Measurements from ENCODE around the gene CLDN15. TPM values are rescaled to one million over a fixed set of nuclear protein-coding genes. Genes with fewer than 3 reads are reported as not detected.

CLDN15 gene
- total RNA-seq, 4 donors from 2014 or later, result 27.2 to 58.5 (median 45.4) TPM

- H3K27ac ChIP-seq, result peak overlapping the region; percentile 76 to 85 (median 82)
- peak; percentile 58 for DNase-seq
Measured at GRCh38 chr7:101234636-101235035, 3.0 kb downstream of the CLDN15 start.

GRCh38 chr7:101233907-101234547, 3.6 kb downstream of the CLDN15 start:
- no peaks in the 10 kb centered on the region for H3K36me3 ChIP-seq
- H3K4me1 ChIP-seq, result peaks cover 4 to 54% (median 37%) of the 10 kb centered on the region in 4 donors
- in situ Hi-C loops (cut with MboI; ENCODE audit: low pct_ligation_motif_present in 1 of 4, low pct_unique_long_range_greater_than_20kb in 1 of 4, low sequenced_read_pairs in 3 of 4) (no loop called here), intact Hi-C loops (cut with DNase I; ENCODE audit: low total_unique reads) (no loop called here)
- no peaks in the 10 kb centered on the region for H3K9me3 ChIP-seq
- no peak overlapping the region for H3K4me3 ChIP-seq
- TF ChIP-seq CTCF (IDR thresholded peaks at IDR 0.05), result no peak
- TF ChIP-seq EP300 (IDR thresholded peaks at IDR 0.05; ENCODE audit: low read depth), result no peak
- no peak for TF ChIP-seq POLR2A (IDR thresholded peaks at IDR 0.05)
- TF ChIP-seq POLR2AphosphoS5 (IDR thresholded peaks at IDR 0.05), result no peak
- H3K27ac ChIP-seq, result peak overlapping the region in 2 of 4 donors; percentile 83 to 85
- WGBS, 2 donors (ENCODE audit: low coverage in 1 of 2), result 94% methylated on average over 21 of the region's 21 CpGs; no CpG with 5 or more reads in 1 of the 2 donors
- H3K27me3 ChIP-seq, result no peaks in the 10 kb centered on the region
- no peak for DNase-seq

More at GRCh38 chr7:101234636-101235035, 3.0 kb downstream of the CLDN15 start:
- peaks cover 0 to 4% (median 0%) of the 10 kb centered on the region in 4 donors for H3K36me3 ChIP-seq
- in situ Hi-C loops (cut with MboI; ENCODE audit: low pct_ligation_motif_present in 1 of 4, low pct_unique_long_range_greater_than_20kb in 1 of 4, low sequenced_read_pairs in 3 of 4) (no loop called here), intact Hi-C loops (cut with DNase I; ENCODE audit: low total_unique reads) (loop anchor here (5.0 kb wide), 1 partner anchor 697 kb away; the partner anchor contains the start of gene AGFG2)
- WGBS, 2 donors (ENCODE audit: low coverage in 1 of 2), result 62% methylated on average over 5 of the region's 5 CpGs; no CpG with 5 or more reads in 1 of the 2 donors
- no peak overlapping the region for H3K4me3 ChIP-seq
- no peak for TF ChIP-seq POLR2AphosphoS5 (IDR thresholded peaks at IDR 0.05)
- TF ChIP-seq CTCF (IDR thresholded peaks at IDR 0.05), result no peak
- no peaks in the 10 kb centered on the region for H3K27me3 ChIP-seq
- H3K4me1 ChIP-seq, result peaks cover 4 to 54% (median 37%) of the 10 kb centered on the region in 4 donors
- no peaks in the 10 kb centered on the region for H3K9me3 ChIP-seq

- DNase-seq, result peak; percentile 88
- no peaks in the 10 kb centered on the region for H3K27me3 ChIP-seq
- H3K4me3 ChIP-seq, result peak overlapping the region; percentile 3 to 37 (median 22)
- H3K36me3 ChIP-seq, result peaks cover 0 to 5% (median 0%) of the 10 kb centered on the region in 4 donors
- TF ChIP-seq POLR2AphosphoS5 (IDR thresholded peaks at IDR 0.05), result peak in 2 of 3 donors; percentile 47 to 58
- TF ChIP-seq EP300 (IDR thresholded peaks at IDR 0.05; ENCODE audit: low read depth), result no peak
- TF ChIP-seq POLR2A (IDR thresholded peaks at IDR 0.05), result peak; percentile 51
- no peak for TF ChIP-seq CTCF (IDR thresholded peaks at IDR 0.05)
- in situ Hi-C loops (cut with MboI; ENCODE audit: low pct_ligation_motif_present in 1 of 4, low pct_unique_long_range_greater_than_20kb in 1 of 4, low sequenced_read_pairs in 3 of 4) (no loop called here), intact Hi-C loops (cut with DNase I; ENCODE audit: low total_unique reads) (no loop called here)
- no peaks in the 10 kb centered on the region for H3K9me3 ChIP-seq
- H3K4me1 ChIP-seq, result peaks cover under 1 to 43% (median 26%) of the 10 kb centered on the region in 4 donors
- 35% methylated on average over 43 of the region's 52 CpGs; no CpG with 5 or more reads in 1 of the 2 donors for WGBS, 2 donors (ENCODE audit: low coverage in 1 of 2)
- H3K27ac ChIP-seq, result peak overlapping the region; percentile 71 to 90 (median 80)
Measured at GRCh38 chr7:101232141-101232850, 5.3 kb downstream of the CLDN15 start.

- Histone ChIP-seq H3K4me3 (peak overlapping the region in 2 of 4 donors; percentile 30 to 37), H3K36me3 (peaks cover 0 to 7% (median 0%) of the 10 kb centered on the region in 4 donors), H3K27ac (peak overlapping the region; percentile 71 to 90 (median 80)), H3K27me3 (no peaks in the 10 kb centered on the region), H3K4me1 (peaks cover 0 to 36% (median 21%) of the 10 kb centered on the region in 4 donors), H3K9me3 (no peaks in the 10 kb centered on the region)
- no peak for DNase-seq
- WGBS, 2 donors (ENCODE audit: low coverage in 1 of 2), result 53 to 77% methylated on average over 3 to 7 of the region's 7 CpGs
- TF ChIP-seq POLR2AphosphoS5 (IDR thresholded peaks at IDR 0.05) (no peak), POLR2A (IDR thresholded peaks at IDR 0.05) (no peak), EP300 (IDR thresholded peaks at IDR 0.05; ENCODE audit: low read depth) (no peak), CTCF (IDR thresholded peaks at IDR 0.05) (no peak)
- intact Hi-C loops (cut with DNase I; ENCODE audit: low total_unique reads) (no loop called here), in situ Hi-C loops (cut with MboI; ENCODE audit: low pct_ligation_motif_present in 1 of 4, low pct_unique_long_range_greater_than_20kb in 1 of 4, low sequenced_read_pairs in 3 of 4) (no loop called here)
Measured at GRCh38 chr7:101231644-101232043, 6.0 kb downstream of the CLDN15 start.
